GM13976 (cell line): Measurements from ENCODE around the gene MRFAP1.

ENCODE experiments used
- DNase-seq: peaks from one replicate; pipeline ENCODE4 v3.0.0; 2012; ENCODE audit warnings: low spot score
- in situ Hi-C: fragments of 300-500 bp; cut with MboI; formaldehyde crosslinking; loops from one replicate; pipeline ENCODE4 v1.12.0; 2022; ENCODE audit warnings: low sequenced_read_pairs, mixed read lengths, inconsistent platforms; ENCODE audit not compliant: unreplicated experiment
- TF ChIP-seq, protein P1 (sequence below): IDR thresholded peaks from 2 replicates; pipeline ENCODE4 v1.5.1; 2012; ENCODE audit warnings: borderline replicate concordance, mild to moderate bottlenecking; ENCODE audit not compliant: insufficient read depth; ENCODE audit errors: extremely low read depth, missing control alignments, control extremely low read depth

MRFAP1 gene

DNA sequence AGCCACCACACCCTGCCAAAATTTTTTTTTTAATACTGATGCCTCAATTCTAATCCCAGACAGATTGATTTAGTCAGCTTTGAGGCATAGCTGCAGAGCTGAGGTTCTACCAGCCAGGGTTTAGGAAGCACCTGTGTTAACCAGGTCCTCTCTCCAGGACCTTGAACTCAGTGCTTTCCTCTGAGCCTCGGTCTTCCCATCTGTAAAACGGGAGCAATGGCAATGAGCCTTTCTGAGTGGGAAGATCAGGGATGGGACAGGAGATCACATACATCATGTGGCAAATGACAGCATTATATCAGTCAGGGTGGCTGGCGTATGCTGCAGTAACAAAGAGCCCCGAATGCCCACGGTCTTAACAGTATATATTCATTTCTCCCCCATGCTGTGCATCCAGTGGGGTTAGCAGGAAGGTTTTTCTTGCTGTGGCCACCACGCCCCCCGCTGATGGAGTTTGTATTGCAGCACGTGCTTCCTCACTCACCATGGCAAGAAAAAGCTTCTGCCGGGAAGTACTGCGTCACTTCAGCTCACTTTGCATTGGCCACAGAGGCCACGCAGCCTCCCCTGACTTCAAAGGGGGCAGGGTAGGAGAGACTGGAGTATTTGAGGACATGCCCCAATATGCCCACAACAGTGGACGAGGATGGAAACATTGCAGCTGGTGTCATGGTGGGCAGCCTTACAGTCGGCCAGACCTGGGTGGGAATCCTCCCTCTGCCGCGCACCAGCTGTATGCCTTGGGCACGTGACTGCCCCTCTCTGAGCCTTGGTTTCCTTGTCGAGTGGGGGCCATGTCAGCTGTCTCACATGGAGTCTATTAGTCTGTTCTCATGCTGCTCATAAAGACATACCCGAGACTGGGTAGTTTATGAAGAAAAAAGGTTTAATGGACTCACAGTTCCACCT lies 24.1 kb upstream of the MRFAP1 start:
- DNase-seq = no peak
- TF ChIP-seq, protein P1, sequence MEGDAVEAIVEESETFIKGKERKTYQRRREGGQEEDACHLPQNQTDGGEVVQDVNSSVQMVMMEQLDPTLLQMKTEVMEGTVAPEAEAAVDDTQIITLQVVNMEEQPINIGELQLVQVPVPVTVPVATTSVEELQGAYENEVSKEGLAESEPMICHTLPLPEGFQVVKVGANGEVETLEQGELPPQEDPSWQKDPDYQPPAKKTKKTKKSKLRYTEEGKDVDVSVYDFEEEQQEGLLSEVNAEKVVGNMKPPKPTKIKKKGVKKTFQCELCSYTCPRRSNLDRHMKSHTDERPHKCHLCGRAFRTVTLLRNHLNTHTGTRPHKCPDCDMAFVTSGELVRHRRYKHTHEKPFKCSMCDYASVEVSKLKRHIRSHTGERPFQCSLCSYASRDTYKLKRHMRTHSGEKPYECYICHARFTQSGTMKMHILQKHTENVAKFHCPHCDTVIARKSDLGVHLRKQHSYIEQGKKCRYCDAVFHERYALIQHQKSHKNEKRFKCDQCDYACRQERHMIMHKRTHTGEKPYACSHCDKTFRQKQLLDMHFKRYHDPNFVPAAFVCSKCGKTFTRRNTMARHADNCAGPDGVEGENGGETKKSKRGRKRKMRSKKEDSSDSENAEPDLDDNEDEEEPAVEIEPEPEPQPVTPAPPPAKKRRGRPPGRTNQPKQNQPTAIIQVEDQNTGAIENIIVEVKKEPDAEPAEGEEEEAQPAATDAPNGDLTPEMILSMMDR = no peak
- in situ Hi-C loops = no loop called here

DNA sequence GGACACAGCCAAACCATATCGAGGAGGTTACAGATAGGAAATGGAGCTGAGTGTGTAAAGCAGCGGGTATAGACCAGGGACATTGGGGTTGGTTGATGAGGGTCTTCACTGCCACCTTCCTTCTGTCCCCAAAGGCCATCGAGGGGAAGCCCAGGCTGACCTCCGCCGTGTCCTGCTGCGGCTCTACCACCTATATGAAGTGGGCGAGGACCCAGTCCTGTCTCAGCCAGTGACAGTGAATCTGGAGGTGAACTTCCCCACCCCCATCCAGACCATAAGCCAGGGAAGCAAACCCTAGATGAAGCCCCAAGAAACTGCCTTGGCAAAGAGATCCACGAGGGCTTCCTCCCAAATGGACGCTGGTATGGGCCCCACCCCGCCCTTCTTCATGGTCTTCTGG lies 23.2 kb upstream of the MRFAP1 start:
- in situ Hi-C loops = no loop called here
- no peak for DNase-seq
- TF ChIP-seq, protein P1 = no peak

DNA sequence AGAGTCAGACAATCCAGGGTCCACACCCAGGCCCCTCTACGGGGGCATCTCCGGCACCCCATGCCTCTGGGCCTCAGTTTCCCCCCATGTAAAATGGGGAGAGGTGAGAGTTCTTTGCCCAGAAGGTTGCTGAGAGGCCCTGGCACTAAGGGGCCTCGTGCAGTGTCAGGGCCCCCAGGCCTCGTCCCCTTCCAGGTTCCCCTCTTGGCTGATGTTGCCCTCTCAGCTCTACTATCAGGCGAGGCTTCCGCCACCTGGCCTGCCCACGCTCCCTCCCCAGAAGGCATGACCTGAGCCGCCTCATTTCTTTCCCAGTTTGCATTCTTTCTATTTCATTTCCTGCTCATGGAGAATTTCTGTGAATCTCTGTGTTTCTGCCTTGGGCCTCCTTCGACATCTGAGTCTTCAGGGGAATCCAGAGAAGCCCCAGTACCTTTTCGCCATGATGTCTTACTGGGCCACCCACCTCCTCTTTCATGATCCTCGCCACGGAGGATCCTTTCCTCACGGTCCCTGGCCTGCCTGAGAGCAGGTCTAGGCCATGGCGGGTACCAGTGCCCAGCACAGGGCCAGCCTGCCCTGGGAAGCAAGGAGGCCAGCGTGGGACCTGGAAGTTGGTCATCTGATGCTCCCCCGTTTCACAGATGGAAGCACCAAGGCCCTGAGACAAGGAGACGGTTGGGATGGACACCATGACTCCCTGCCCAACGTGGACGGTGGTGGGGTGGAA lies 21.9 kb upstream of the MRFAP1 start:
- in situ Hi-C loops = no loop called here
- TF ChIP-seq, protein P1 = no peak
- DNase-seq = no peak

DNA sequence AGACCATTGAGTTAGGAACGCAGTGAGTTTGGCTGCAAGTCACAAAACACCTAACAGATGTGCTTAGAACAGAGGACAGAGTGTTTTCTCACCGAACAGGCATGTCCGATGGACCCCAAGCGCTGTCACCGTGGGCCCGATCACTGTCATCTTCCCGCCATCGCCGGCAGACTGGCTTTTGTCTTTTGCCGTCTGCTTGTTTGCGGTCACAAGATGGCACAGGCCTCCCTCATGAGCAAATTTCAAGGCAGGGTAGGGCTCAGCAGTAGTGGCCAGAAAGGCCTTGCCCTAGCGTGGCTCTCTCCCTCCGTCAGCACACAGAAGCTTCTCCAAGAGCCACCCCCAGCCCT lies 21.4 kb upstream of the MRFAP1 start:
- in situ Hi-C loops = no loop called here
- TF ChIP-seq, protein P1 = no peak
- no peak for DNase-seq

DNA sequence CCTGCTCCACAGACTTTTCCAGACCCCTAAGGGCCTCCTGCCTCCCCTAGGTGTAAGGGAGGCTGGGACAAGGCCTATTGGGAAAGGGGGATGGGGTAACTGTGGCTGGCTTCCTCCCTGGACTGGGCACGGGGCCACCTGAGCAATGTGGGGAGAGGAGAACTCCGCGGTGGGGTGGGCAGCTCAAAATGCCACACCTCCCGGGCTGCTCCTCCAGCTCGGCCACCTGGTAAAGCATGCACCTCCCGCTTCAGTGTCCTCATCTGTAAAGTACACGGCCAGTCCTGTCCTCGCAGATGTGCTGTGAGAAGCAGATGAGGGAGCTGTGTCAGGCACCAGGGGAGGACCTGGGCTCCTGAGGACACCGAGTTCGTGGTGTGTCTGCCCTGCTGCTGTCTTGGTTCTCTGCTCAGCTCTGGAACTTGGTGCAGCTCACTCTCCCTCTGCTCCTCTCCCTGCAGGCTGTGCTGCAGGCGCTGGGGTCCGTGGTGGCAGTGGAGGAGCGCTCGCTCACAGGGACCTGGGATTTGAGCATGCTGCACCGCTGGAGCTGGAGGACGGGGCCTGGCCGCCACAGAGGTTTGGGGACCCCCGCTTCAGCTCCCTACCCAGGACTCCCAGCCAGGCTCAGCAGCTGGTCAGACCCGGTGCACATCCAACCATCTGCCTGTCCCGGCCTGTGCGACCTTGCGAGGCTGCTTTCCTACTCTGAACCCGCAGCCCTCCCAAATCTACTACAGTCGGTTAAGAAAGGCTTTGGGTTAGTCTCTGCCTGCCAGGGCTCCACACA lies 20.8 kb upstream of the MRFAP1 start:
- TF ChIP-seq, protein P1 = no peak
- DNase-seq = no peak
- in situ Hi-C loops = no loop called here

DNA sequence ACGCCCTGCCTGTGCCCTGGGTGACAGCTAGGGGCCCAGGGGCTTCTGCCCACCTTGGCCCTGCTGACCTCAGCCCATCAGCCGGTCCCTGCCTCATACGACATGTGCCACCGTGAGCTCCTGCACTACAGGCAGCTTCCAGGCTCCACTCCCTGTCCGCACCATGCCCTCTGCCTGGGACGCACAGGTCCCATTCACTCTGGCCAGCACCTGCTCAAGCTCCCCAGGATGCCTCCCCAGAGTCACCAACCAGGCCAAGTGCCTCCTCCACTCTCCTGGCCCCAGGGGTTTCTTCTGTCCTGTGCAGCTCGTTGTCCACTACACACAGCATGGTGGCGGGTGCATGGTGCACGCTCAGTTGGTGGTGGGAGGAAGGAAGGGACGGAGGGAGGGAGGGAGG lies 20.2 kb upstream of the MRFAP1 start:
- no peak for DNase-seq
- in situ Hi-C loops = no loop called here
- TF ChIP-seq, protein P1 = no peak
